Measurements from ENCODE around the gene FADS3.

FADS3 gene

DNA sequence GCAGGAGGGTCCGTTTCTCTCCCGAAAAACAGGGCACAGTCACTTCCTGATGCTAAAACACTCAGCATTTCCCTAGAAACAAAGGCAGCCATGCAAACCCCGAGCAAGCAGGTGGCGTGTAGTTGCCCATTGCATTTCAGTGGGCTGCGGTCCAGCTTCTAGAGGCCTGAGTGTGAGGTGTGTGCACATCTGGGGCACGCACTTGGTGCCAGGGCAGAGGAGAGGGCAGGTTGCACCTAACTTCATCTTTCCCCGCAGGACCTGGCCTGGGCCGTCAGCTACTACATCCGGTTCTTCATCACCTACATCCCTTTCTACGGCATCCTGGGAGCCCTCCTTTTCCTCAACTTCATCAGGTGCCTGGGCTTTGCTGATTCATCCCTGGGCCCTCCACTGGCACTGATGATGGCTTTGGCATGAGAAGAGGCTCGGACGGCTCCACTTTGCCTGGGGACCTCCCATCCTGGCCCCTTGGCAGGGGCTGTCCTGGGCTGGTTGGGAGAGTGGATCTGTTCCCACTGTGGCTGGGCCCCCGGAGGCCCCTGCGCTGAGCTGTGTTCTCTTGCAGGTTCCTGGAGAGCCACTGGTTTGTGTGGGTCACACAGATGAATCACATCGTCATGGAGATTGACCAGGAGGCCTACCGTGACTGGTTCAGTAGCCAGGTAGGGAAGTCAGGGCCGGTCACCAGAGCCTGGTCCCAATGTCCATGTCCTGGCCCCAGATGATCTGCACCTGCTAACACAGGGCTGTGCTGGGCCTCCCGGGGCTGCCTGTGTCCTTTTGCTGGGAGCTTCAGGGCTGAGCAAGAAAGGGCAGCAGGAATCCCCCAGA lies 28.4 kb downstream of the FADS3 start:
- H3K4me3 ChIP-seq (ENCODE audit: low read depth, low read length) = no peak overlapping the region

DNA sequence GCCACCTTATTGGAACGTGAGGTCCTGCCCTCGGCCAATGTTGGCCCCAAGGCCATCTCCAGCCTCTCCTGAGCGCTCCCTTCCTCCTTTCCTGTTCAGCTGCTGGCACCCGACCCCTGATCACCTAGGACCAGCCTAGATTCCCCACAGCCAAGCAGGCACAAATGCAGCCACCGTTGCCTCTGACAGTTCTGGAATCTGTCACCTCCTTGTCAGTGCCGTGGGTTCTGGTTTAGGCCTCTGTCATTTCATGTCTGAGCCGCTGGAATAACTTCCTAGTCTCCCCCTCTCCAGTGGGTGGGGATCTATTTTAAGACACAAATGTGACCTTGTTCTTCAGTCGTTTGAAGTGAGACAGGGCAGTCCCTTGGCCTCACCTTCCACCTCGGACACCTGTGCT lies 29.7 kb downstream of the FADS3 start:
- no peak overlapping the region for H3K4me3 ChIP-seq (ENCODE audit: low read depth, low read length)

GRCh38 chr11:61860054-61860903 lies 31.1 kb downstream of the FADS3 start:
- no peak overlapping the region for H3K4me3 ChIP-seq (ENCODE audit: low read depth, low read length)

- no peak overlapping the region for H3K4me3 ChIP-seq (ENCODE audit: low read depth, low read length)
Measured at GRCh38 chr11:61855939-61856680, 35.2 kb downstream of the FADS3 start.

GRCh38 chr11:61854966-61855714 lies 36.2 kb downstream of the FADS3 start:
- no peak overlapping the region for H3K4me3 ChIP-seq (ENCODE audit: low read depth, low read length)

- H3K4me3 ChIP-seq (ENCODE audit: low read depth, low read length) = no peak overlapping the region
Measured at GRCh38 chr11:61854206-61854895, 37.0 kb downstream of the FADS3 start.

GRCh38 chr11:61853698-61854169 lies 37.6 kb downstream of the FADS3 start:
- H3K4me3 ChIP-seq (ENCODE audit: low read depth, low read length) = no peak overlapping the region

- H3K4me3 ChIP-seq (ENCODE audit: low read depth, low read length) = no peak overlapping the region
Measured at GRCh38 chr11:61851900-61852295, 39.4 kb downstream of the FADS3 start.

DNA sequence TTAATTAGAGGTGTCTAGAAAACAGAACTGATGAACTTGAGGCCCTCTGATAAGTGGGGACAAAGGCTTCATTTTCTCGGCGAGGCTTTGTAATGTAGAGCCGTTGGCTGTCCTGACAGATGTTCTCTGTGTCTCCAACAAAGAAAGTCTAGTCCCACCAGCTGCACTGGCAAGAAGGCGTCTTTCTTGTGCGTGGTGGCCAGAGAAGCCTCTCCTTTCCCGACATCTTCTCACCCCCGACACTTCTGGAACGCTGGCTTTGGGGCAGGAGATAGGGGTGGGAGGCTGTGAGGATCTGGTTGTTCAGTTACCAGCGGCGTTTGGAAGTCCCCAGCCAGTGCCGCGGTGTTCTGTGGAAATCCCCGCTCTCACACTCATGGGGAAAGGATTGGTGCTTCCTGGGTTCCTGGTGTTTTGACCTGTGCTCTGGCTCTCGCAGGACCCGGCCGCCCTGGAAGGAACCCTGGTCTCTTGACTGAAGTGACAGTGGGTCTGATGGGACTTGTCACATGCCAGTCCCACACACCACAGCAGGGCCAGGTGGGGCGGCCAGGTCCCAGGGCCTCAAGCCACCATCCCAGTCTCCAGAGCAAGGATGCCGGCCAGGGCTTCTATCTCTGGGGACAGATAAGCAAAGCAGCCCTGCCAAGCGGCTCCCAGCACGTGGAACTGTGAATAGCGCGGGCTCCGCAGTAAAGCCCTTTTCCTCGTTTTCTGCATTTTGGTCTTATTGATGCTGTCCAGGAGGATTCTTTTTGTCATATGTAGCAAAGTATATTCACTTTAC lies 40.0 kb downstream of the FADS3 start:
- H3K4me3 ChIP-seq (ENCODE audit: low read depth, low read length) = no peak overlapping the region

DNA sequence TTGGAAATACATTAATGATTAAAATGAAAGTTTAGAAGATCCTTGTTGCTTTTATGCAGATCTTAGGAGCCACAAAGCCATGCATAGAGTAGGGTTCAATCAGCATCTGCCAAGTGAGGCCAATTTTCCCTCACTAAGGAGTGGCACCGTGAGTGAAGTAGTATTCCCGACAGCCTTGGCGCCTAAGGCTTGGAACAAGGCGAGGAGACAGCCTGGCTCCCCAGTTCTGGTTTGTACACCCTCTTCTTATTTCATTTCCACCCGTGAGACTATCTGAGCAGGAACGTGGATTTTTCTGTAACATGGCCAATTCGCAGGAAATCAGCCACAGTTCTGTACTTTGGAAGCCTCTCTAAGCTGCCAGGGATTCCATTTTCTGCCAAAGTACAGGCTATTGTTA lies 40.7 kb downstream of the FADS3 start:
- no peak overlapping the region for H3K4me3 ChIP-seq (ENCODE audit: low read depth, low read length)

- no peak overlapping the region for H3K4me3 ChIP-seq (ENCODE audit: low read depth, low read length)
Measured at GRCh38 chr11:61848631-61849030, 42.7 kb downstream of the FADS3 start.

GRCh38 chr11:61847914-61848581 lies 43.3 kb downstream of the FADS3 start:
- no peak overlapping the region for H3K4me3 ChIP-seq (ENCODE audit: low read depth, low read length)

DNA sequence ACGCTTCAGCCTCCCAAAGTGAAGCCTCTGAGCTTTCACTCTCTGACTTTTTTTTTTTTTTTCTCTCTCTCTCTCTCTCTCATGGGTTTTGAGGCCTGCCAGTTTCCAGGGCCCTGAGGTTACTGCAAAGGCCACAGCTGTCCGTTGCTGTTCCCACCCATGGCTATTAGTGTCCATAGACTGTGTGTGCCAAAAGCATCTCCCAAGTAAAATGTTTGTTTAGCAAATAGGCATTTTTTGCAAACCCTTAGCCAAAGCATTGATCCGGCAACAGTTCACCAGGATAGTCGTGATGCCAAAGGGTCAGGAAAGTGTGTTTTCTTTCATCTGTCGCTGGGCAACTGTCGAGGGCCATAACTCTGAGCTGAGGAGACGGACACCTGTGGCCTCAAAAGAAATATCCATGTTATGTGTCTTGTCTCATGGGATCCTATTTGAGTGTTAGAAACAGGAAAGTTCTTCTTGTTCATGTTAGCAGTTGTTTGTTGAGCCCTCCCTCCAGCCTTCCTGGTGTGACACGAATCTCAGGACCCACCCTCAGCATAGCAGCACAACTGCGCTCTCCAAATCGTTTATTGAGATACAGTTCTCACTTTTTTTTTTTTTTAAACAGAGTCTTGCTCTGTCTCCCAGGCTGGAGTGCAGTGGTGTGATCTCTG lies 44.9 kb downstream of the FADS3 start:
- no peak overlapping the region for H3K4me3 ChIP-seq (ENCODE audit: low read depth, low read length)

DNA sequence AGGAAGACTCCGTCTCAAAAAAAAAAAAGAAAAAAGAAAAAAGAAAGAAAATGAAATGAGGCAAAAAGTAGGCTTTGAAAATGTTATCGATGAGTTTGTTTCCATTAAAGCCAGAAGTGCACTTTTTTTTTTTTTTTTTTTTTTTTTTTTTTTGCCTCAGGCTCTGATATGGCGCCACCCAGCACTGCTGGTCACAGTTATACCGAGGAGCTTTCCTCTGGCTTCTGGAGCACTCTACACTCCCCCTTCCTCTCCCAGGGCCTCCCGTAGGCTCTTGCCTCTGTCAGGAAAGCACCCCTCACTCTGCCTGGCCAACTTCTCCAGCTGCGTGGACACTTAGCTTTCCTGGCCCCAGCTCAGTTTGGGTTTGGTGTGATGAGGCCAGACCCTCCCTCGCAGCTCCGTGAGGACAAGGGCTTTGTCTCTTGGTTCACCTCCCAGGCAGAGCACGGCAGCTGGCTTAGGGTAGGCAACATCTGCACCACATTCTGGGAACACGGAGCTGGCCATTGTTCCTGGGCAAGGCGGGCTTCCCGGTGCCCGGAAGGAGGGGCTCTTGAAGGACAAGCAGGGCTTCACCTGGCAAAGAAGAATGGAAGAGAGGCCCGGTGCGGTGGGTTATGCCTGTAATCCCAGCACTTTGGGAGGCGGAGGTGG lies 46.3 kb downstream of the FADS3 start:
- H3K4me3 ChIP-seq (ENCODE audit: low read depth, low read length) = no peak overlapping the region

GRCh38 chr11:61842528-61842820 lies 48.9 kb downstream of the FADS3 start:
- no peak overlapping the region for H3K4me3 ChIP-seq (ENCODE audit: low read depth, low read length)

- H3K4me3 ChIP-seq (ENCODE audit: low read depth, low read length) = no peak overlapping the region
Measured at GRCh38 chr11:61841636-61842527, 49.5 kb downstream of the FADS3 start.

DNA sequence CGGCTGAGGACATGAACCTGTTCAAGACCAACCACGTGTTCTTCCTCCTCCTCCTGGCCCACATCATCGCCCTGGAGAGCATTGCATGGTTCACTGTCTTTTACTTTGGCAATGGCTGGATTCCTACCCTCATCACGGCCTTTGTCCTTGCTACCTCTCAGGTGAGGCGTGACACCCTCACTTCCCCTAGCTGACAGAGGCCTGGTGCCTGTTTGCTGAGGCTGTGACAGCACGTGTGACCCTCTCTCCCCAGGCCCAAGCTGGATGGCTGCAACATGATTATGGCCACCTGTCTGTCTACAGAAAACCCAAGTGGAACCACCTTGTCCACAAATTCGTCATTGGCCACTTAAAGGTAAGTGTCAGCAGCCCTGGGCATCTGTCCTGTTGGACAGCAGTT lies 51.0 kb downstream of the FADS3 start:
- no peak overlapping the region for H3K4me3 ChIP-seq (ENCODE audit: low read depth, low read length)
